HEK293T (cell line): ENCODE data around the gene COL1A2.

Experiments used
- ARNT ChIP-seq: fragments of 450-650 bp; IDR thresholded peaks from 2 replicates; pipeline ENCODE4 v1.6.1; 2017; ENCODE audit warnings: mild to moderate bottlenecking
- BHLHE40 ChIP-seq: fragments of 450-650 bp; IDR thresholded peaks from 2 replicates; pipeline ENCODE4 v1.6.1; 2016; ENCODE audit warnings: mild to moderate bottlenecking, moderate library complexity, borderline replicate concordance
- CTBP1 ChIP-seq: fragments of 450-650 bp; IDR thresholded peaks from 2 replicates; pipeline ENCODE4 v1.6.1; 2016; ENCODE audit warnings: borderline replicate concordance
- ELF4 ChIP-seq: fragments of 450-650 bp; IDR thresholded peaks from 2 replicates; pipeline ENCODE4 v1.6.1; 2017; ENCODE audit warnings: antibody characterized with exemption
- FOXA1 ChIP-seq: fragments of 450-650 bp; IDR thresholded peaks from 2 replicates; pipeline ENCODE4 v1.6.1; 2016; ENCODE audit warnings: mild to moderate bottlenecking
- FOXK2 ChIP-seq: fragments of 450-650 bp; IDR thresholded peaks from 2 replicates; pipeline ENCODE4 v1.6.1; 2016; ENCODE audit warnings: mild to moderate bottlenecking
- FOXM1 ChIP-seq: fragments of 450-650 bp; IDR thresholded peaks from 2 replicates; pipeline ENCODE4 v1.6.1; 2017; ENCODE audit warnings: mild to moderate bottlenecking, borderline replicate concordance
- HDGF ChIP-seq: fragments of 450-650 bp; IDR thresholded peaks from 2 replicates; pipeline ENCODE4 v1.6.1; 2017; ENCODE audit warnings: antibody characterized with exemption, borderline replicate concordance
- LEF1 ChIP-seq: fragments of 450-650 bp; IDR thresholded peaks from 2 replicates; pipeline ENCODE4 v1.6.1; 2017; ENCODE audit warnings: mild to moderate bottlenecking, borderline replicate concordance
- NFRKB ChIP-seq: fragments of 450-650 bp; IDR thresholded peaks from 2 replicates; pipeline ENCODE4 v1.6.1; 2016; ENCODE audit warnings: mild to moderate bottlenecking, moderate library complexity
- SP1 ChIP-seq: fragments of 450-650 bp; IDR thresholded peaks from 2 replicates; pipeline ENCODE4 v1.6.1; 2017
- TARDBP ChIP-seq: fragments of 450-650 bp; IDR thresholded peaks from 2 replicates; pipeline ENCODE4 v1.6.1; 2016
- ZNF384 ChIP-seq: fragments of 450-650 bp; IDR thresholded peaks from 2 replicates; pipeline ENCODE4 v1.6.1; 2016

DNA sequence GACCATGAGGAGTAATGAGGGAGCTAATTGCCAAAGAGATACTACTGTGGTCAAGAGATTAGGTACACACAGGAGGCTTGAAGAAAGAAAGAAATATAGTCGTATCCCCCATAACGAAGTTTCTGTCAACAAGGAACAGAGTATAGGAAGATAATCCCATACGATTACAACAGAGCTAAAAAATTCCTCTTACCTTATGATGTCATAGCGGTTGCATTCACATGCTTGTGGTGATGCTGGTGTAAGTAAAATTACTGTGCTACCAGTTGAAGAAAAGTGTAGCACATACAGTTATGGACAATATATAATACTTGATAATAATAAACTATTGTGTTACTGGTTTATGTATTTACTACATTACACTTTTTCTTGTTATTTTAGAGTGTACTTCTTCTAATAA is 63.3 kb downstream of the COL1A2 start:
- TF ChIP-seq FOXK2: no peak
- no peak for TF ChIP-seq CTBP1
- TF ChIP-seq FOXM1: no peak
- no peak for TF ChIP-seq ARNT
- no peak for TF ChIP-seq NFRKB
- no peak for TF ChIP-seq TARDBP
- TF ChIP-seq HDGF: no peak
- no peak for TF ChIP-seq SP1
- no peak for TF ChIP-seq FOXA1
- TF ChIP-seq ELF4: no peak
- no peak for TF ChIP-seq BHLHE40
- TF ChIP-seq LEF1: no peak
- no peak for TF ChIP-seq ZNF384
